Gastrocnemius medialis (tissue), 4 donors: ENCODE data around the gene CMKLR1.

Source experiments
- CTCF ChIP-seq, 5 experiments: fragments of 450-650 bp in 3 of 5; fragments of 200-600 bp in 2 of 5; sonication (generic) in 2 of 5; IDR thresholded peaks in 4 of 5; conservative IDR thresholded peaks in 1 of 5; 1 replicate in 4 of 5; 2 replicates in 1 of 5; pipeline ENCODE4 v1.5.1; 2016 to 2019; ENCODE audit warnings: antibody characterized with exemption in 5 of 5, mild to moderate bottlenecking in 3 of 5, moderate library complexity in 3 of 5
- POLR2A ChIP-seq, 2 donors: fragments of 450-650 bp; IDR thresholded peaks; one replicate each; pipeline ENCODE4 v1.6.1; 2017; ENCODE audit warnings: antibody characterized with exemption in 2 of 2, mild to moderate bottlenecking in 2 of 2, moderate library complexity in 2 of 2

- TF ChIP-seq POLR2A (IDR thresholded peaks at IDR 0.05) (no peak), CTCF (IDR thresholded peaks at IDR 0.05 in 4 of 5, conservative IDR thresholded peaks at IDR 0.05 in 1 of 5) (no peak)
Observed at GRCh38 chr12:108368089-108368488, 29.0 kb upstream of the CMKLR1 start.
